ENCODE results near the gene CADM2. TPM values are rescaled to one million over a fixed set of nuclear protein-coding genes. Genes with fewer than 3 reads are reported as not detected.

The CADM2 gene
- total and polyA plus RNA-seq, 2 donors (not counting 3 experiments of a cell fraction or from before 2014, with no cell fraction given), result not detected

- no peak overlapping the region for H3K9ac ChIP-seq (replicated peaks; ENCODE audit: extremely low read depth, insufficient read depth, low read length)
- CTCF ChIA-PET, result no interaction called here
- POLR2A ChIA-PET, result no interaction called here
- intact Hi-C loops (cut with micrococcal nuclease), result loop anchor here (10.0 kb wide), 1 partner anchor 213 kb away; no protein-coding TSS in a partner anchor
- no peak overlapping the region for H3K27ac ChIP-seq (ENCODE audit: insufficient read depth, low read depth, low read length)
- no TSS peak for BruUV-seq (replicated peaks)
- no peak overlapping the region for H3K4me3 ChIP-seq (replicated peaks in 1 of 3; ENCODE audit: insufficient read depth in 1 of 3, low read depth in 1 of 3, low read length in 3 of 3)
- no peaks in the 10 kb centered on the region for H3K79me2 ChIP-seq (ENCODE audit: control insufficient read depth, insufficient read depth, low read length)
- TF ChIP-seq POLR2A (IDR thresholded peaks at IDR 0.05; ENCODE audit: low read depth, low read length) (no peak), CTCF (IDR thresholded peaks at IDR 0.05; ENCODE audit: extremely low read depth in 1 of 2, insufficient read depth in 1 of 2, low read depth in 1 of 2, low read length in 2 of 2) (no peak), GATA2 (IDR thresholded peaks at IDR 0.05; ENCODE audit: insufficient read depth, insufficient read length, low read depth, low read length) (no peak), FOS (IDR thresholded peaks at IDR 0.05; ENCODE audit: borderline replicate concordance, insufficient read depth, low read length) (no peak), POLR2AphosphoS5 (IDR thresholded peaks at IDR 0.05; ENCODE audit: insufficient read depth, low read depth, low read length) (no peak), EZH2 (IDR thresholded peaks at IDR 0.05; ENCODE audit: borderline replicate concordance, low read depth, low read length, severe bottlenecking) (no peak), JUN (IDR thresholded peaks at IDR 0.05; ENCODE audit: borderline replicate concordance, insufficient read depth, insufficient read length, low read depth) (no peak), MYC (IDR thresholded peaks at IDR 0.05; ENCODE audit: low read depth, low read length) (no peak)
- TF ChIP-seq, protein P1, sequence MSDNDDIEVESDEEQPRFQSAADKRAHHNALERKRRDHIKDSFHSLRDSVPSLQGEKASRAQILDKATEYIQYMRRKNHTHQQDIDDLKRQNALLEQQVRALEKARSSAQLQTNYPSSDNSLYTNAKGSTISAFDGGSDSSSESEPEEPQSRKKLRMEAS (IDR thresholded peaks at IDR 0.05; ENCODE audit: insufficient read depth, insufficient read length), result no peak
- H2AFZ ChIP-seq (ENCODE audit: low read depth, low read length), result no peak overlapping the region
- H3K4me2 ChIP-seq (ENCODE audit: insufficient read depth, low read length), result no peak overlapping the region
- no peak for DNase-seq (ENCODE audit: low read depth, low spot score)
- H3K9me1 ChIP-seq (replicated peaks; ENCODE audit: control insufficient read depth, extremely low read depth, insufficient read depth, low read length), result no peaks in the 10 kb centered on the region
- no peaks in the 10 kb centered on the region for H4K20me1 ChIP-seq (replicated peaks; ENCODE audit: control insufficient read depth, extremely low read depth, insufficient read depth, low read length)
- no peaks in the 10 kb centered on the region for H3K36me3 ChIP-seq (ENCODE audit: control insufficient read depth in 2 of 2, extremely low read depth in 1 of 2, insufficient read depth in 2 of 2, low read length in 2 of 2)
- dilution Hi-C loops (cut with MboI; ENCODE audit: extremely low pct_ligation_motif_present, low sequenced_read_pairs), result no loop called here
- H3K9me3 ChIP-seq (replicated peaks; ENCODE audit: control insufficient read depth, insufficient read depth, low read length), result no peaks in the 10 kb centered on the region
- no peaks in the 10 kb centered on the region for H3K4me1 ChIP-seq (ENCODE audit: control insufficient read depth, extremely low read depth, insufficient read depth, low read length)
- FAIRE-seq, result no peak
- H3K27me3 ChIP-seq (ENCODE audit: control insufficient read depth in 2 of 2, insufficient read depth in 2 of 2, low read length in 2 of 2), result no peaks in the 10 kb centered on the region
Measured at GRCh38 chr3:85592256-85592655, 633.5 kb downstream of the CADM2 start.
